DND-41 (cell line): Measurements from ENCODE around the gene TBXA2R.

Experiments used
- CTCF ChIP-seq: IDR thresholded peaks from 2 replicates; pipeline ENCODE4 v1.5.1; 2012; ENCODE audit warnings: borderline replicate concordance, low read length, moderate library complexity, mild to moderate bottlenecking; ENCODE audit not compliant: poor library complexity, severe bottlenecking; ENCODE audit errors: extremely low read depth
- EZH2 ChIP-seq: IDR thresholded peaks from 3 replicates; pipeline ENCODE4 v1.6.1; 2012; ENCODE audit warnings: borderline replicate concordance, low read depth, mild to moderate bottlenecking, moderate library complexity, low read length, inconsistent platforms; ENCODE audit not compliant: severe bottlenecking

- TF ChIP-seq CTCF = no peak
- no peak for TF ChIP-seq EZH2
These were observed 28.3 kb downstream of the TBXA2R start for GRCh38 chr19:3578390-3578789.
